Right atrium auricular region (tissue), 2 donors: Measurements from ENCODE around the gene CKS1B. TPM values are rescaled to one million over a fixed set of nuclear protein-coding genes. Genes with fewer than 3 reads are reported as not detected.
A peak's percentile ranks its signal among the peaks of the same experiment; 100 is the strongest.

Experiments
- DNase-seq: peaks from one replicate; pipeline ENCODE4 v3.0.0-alpha.2; 2019; ENCODE audit warnings: low spot score
- H3K27ac ChIP-seq, 2 donors: fragments of 200-600 bp; sonication (generic); 1 replicate in 1 of 2; 2 replicates in 1 of 2; pipeline ENCODE4 v1.5.1; 2016 to 2019
- H3K27me3 ChIP-seq, 2 donors: fragments of 200-600 bp; sonication (generic); one replicate each; pipeline versions ENCODE4 v1.5.1 to v1.6.0; 2017 to 2019
- H3K36me3 ChIP-seq: fragments of 200-600 bp; sonication (generic); one replicate; pipeline ENCODE4 v1.5.1; 2016
- H3K4me1 ChIP-seq, 2 donors: fragments of 200-600 bp; sonication (generic); one replicate each; pipeline versions ENCODE4 v1.5.1 to v1.6.0; 2017 to 2019
- H3K4me3 ChIP-seq, 2 donors: fragments of 200-600 bp; sonication (generic); 1 replicate in 1 of 2; 2 replicates in 1 of 2; pipeline ENCODE4 v1.5.1; 2017 to 2019; ENCODE audit warnings: mild to moderate bottlenecking in 1 of 2, moderate library complexity in 1 of 2
- H3K9me3 ChIP-seq, 2 donors: fragments of 200-600 bp; sonication (generic); one replicate each; pipeline ENCODE4 v1.5.1; 2019
- CTCF ChIP-seq, 2 donors: fragments of 200-600 bp; sonication (generic); IDR thresholded peaks; one replicate each; pipeline ENCODE4 v1.5.1; 2019; ENCODE audit warnings: antibody characterized with exemption in 2 of 2
- total RNA-seq, 2 donors: library from RNA; depleted of rRNA; stranded (reverse); fragments of >200 nt; gene quantifications; one replicate each; pipeline ENCODE4 v1.1.0, GENCODE V29; 2016

CKS1B gene
- total RNA-seq, 2 donors from 2014 or later = 20.0 to 23.8 TPM

DNA sequence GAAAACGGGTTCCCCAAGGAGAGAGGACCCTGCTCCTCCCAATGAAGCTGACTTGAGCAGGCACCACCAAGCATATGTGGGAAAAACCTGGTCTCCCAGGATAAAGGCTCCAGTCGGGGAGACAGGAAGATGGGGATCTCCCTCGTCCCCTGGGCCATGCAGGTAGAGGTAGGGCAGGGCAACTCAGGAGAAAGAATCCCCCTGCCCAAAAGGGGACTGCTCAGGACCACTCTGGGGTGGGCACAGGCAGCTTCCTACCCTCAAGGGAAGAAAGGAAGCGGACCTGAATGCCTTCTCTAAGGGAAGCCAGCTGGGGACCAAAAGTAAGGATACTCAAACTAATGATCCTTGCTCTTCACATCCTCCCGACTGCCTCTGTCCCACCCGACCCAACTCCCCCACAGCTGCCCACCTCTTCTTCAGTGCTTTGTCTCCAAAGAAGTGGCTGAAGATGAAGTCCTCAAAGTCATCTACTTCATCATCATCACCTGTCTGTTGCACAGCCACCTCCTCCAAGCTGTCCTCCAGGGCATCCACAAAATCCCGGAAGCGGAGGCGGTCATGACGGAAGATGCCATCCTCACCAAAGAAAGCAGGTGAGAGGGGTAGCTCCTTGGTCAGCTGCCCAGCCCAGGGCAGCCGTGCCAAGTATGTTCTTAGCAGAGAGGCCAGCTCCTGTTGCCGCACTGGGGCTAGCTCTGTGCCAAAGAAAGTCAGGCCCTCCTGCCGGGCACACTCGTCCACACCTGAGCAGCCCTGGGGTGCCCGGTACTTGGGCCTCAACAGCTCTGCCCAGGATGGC is 29.1 kb upstream of the CKS1B start:
- no peaks in the 10 kb centered on the region for H3K9me3 ChIP-seq
- H3K27me3 ChIP-seq = no peaks in the 10 kb centered on the region
- H3K36me3 ChIP-seq = peaks cover 15% of the 10 kb centered on the region
- H3K27ac ChIP-seq = peak overlapping the region; percentile 60 to 66
- peaks cover 0 to 40% of the 10 kb centered on the region in 2 donors for H3K4me1 ChIP-seq
- no peak for DNase-seq
- no peak overlapping the region for H3K4me3 ChIP-seq
- no peak for TF ChIP-seq CTCF (IDR thresholded peaks at IDR 0.05)

GRCh38 chr1:154945962-154946850 is 28.3 kb upstream of the CKS1B start:
- Histone ChIP-seq H3K9me3 (no peaks in the 10 kb centered on the region), H3K4me1 (peaks cover 0 to 32% of the 10 kb centered on the region in 2 donors), H3K27me3 (no peaks in the 10 kb centered on the region), H3K36me3 (peaks cover 19% of the 10 kb centered on the region), H3K27ac (no peak overlapping the region), H3K4me3 (no peak overlapping the region)
- no peak for DNase-seq
- TF ChIP-seq CTCF (IDR thresholded peaks at IDR 0.05) = no peak

GRCh38 chr1:154948079-154948478 is 26.4 kb upstream of the CKS1B start:
- no peak for DNase-seq
- H3K27me3 ChIP-seq = no peaks in the 10 kb centered on the region
- no peak overlapping the region for H3K27ac ChIP-seq
- H3K36me3 ChIP-seq = peaks cover 22% of the 10 kb centered on the region
- no peaks in the 10 kb centered on the region for H3K9me3 ChIP-seq
- no peak overlapping the region for H3K4me3 ChIP-seq
- no peak for TF ChIP-seq CTCF (IDR thresholded peaks at IDR 0.05)
- H3K4me1 ChIP-seq = peaks cover 0 to 30% of the 10 kb centered on the region in 2 donors

DNA sequence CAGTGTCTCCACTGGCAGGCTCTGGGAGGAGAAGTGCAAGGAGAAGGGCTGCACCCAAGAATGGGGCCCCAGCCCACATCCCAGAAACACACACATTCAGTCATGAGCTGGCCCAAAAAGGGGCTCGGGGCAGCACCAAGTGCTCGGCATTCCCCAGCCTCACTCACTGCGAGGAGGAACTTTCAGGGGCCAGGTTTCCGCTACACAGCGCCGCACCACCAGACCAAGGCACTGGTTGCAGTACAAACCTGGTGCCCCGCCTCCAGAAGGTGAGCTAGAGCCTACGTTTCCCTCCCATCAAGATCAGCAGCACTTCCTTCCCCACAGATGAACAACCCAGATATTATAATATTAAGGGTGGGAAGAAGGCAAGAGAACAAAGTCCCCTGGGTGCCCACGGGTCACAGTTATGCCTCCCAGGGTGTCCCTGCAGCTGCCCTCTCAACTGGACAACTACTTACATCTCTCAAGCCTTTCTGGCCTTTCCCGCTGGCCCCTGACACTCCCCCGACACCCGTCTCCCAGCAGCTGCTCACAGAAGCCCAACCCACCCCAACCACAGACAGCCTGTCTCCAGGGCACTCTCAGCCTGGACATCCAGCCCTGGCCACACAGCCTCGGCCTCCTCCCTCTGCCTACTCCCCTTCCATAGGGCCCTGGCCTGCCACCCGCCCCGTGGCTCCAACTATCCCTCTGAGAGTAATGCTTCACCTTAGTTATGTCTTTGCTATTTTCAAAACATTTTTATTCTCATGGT is 22.4 kb upstream of the CKS1B start:
- peaks cover 0 to 44% of the 10 kb centered on the region in 2 donors for H3K4me1 ChIP-seq
- no peaks in the 10 kb centered on the region for H3K9me3 ChIP-seq
- H3K27ac ChIP-seq = no peak overlapping the region
- no peak for DNase-seq
- peaks cover 16% of the 10 kb centered on the region for H3K36me3 ChIP-seq
- no peak overlapping the region for H3K4me3 ChIP-seq
- H3K27me3 ChIP-seq = no peaks in the 10 kb centered on the region
- no peak for TF ChIP-seq CTCF (IDR thresholded peaks at IDR 0.05)

DNA sequence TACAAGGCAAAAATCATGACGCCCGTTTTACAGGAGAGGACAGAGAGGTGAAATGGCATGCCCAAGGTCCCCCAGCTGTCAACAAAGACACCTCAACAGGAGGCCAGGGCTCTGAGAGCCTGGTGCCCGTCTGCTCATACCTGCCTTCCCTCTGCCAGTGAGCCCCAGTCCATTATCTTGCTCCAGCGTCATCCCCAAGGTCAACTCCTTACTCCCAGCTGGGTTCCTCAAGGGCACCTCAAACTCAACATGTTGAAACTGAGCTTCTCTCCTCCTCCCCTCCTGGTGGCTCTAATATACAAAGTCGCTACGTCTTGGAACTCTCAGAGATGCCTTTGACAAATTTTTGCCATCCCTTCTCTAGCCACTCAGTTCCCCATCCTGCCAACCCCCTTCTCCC is 21.8 kb upstream of the CKS1B start:
- H3K27me3 ChIP-seq = no peaks in the 10 kb centered on the region
- DNase-seq = no peak
- H3K9me3 ChIP-seq = no peaks in the 10 kb centered on the region
- H3K4me1 ChIP-seq = peaks cover 0 to 47% of the 10 kb centered on the region in 2 donors
- TF ChIP-seq CTCF (IDR thresholded peaks at IDR 0.05) = no peak
- H3K36me3 ChIP-seq = peaks cover 13% of the 10 kb centered on the region
- no peak overlapping the region for H3K27ac ChIP-seq
- no peak overlapping the region for H3K4me3 ChIP-seq
